GM19193 (cell line): ENCODE data around the gene HYI.

Source experiments
- POLR2A ChIP-seq: IDR thresholded peaks from 4 replicates; pipeline ENCODE4 v1.6.1; 2011; ENCODE audit not compliant: insufficient read depth, insufficient read length; ENCODE audit errors: extremely low read depth

The HYI gene

GRCh38 chr1:43402089-43402865 lies 51.5 kb downstream of the HYI start:
- TF ChIP-seq POLR2A: no peak
